SJSA1 (cell line): ENCODE data around the gene KRTAP9-8. TPM values are rescaled to one million over a fixed set of nuclear protein-coding genes. Genes with fewer than 3 reads are reported as not detected.
A peak's percentile ranks its signal among the peaks of the same experiment; 100 is the strongest.
"Not testable (repeated sequence)": the region's sequence is repeated elsewhere in the genome, so short reads cannot be mapped to it uniquely, and the experiment has no call there.

Experiments
- DNase-seq, 2 experiments: peaks; one replicate each; pipeline ENCODE4 v3.0.0-alpha.2; 2015 to 2020; ENCODE audit warnings: low spot score in 2 of 2, low read depth in 1 of 2
- H3K27ac ChIP-seq: fragments of 250-450 bp; sonication (Bioruptor Pico); 2 replicates; pipeline ENCODE4 v1.5.1; 2020; ENCODE audit warnings: mild to moderate bottlenecking, moderate library complexity
- H3K27me3 ChIP-seq: fragments of 250-450 bp; sonication (Bioruptor Pico); replicated peaks from 2 replicates; pipeline ENCODE4 v1.5.1; 2020; ENCODE audit warnings: mild to moderate bottlenecking, moderate library complexity
- H3K36me3 ChIP-seq: fragments of 250-450 bp; sonication (Bioruptor Pico); 2 replicates; pipeline ENCODE4 v1.5.1; 2020; ENCODE audit warnings: mild to moderate bottlenecking
- H3K4me1 ChIP-seq: fragments of 250-450 bp; sonication (Bioruptor Pico); replicated peaks from 2 replicates; pipeline ENCODE4 v1.6.1; 2021; ENCODE audit warnings: mild to moderate bottlenecking
- H3K4me3 ChIP-seq: fragments of 250-450 bp; sonication (Bioruptor Pico); 2 replicates; pipeline ENCODE4 v1.5.1; 2020; ENCODE audit warnings: mild to moderate bottlenecking
- H3K9me3 ChIP-seq: fragments of 250-450 bp; sonication (Bioruptor Pico); replicated peaks from 2 replicates; pipeline ENCODE4 v1.5.1; 2020; ENCODE audit warnings: mild to moderate bottlenecking
- total RNA-seq: library from RNA; depleted of rRNA; stranded (reverse); fragments of >200 nt; shearing (Covaris generic); gene quantifications from 2 replicates; pipeline ENCODE4 v1.2.3, GENCODE V29; 2014

KRTAP9-8 gene
- total RNA-seq, 1 experiment from 2014 or later = not detected

DNA sequence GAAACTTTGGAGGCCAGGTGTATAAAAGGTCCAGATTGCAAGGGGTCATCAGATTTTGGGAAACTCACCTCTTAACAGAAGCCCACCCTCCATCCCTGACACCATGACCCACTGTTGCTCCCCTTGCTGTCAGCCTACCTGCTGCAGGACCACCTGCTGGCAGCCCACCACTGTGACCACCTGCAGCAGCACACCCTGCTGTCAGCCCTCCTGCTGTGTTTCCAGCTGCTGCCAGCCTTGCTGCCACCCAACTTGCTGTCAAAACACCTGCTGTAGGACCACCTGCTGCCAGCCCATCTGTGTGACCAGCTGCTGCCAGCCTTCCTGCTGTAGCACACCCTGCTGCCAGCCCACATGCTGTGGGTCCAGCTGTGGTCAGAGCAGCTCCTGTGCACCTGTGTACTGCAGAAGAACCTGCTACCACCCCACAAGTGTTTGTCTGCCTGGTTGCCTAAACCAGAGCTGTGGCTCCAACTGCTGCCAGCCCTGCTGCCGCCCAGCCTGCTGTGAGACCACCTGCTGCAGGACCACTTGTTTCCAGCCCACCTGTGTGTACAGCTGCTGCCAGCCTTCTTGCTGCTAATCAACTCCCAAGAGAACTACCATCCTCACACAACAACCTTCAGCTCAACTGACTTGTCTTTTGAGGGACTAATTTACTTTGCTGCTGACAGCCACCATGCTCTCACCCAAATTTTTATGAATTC is 5.2 kb upstream of the KRTAP9-8 start, which contains the start of gene KRTAP9-3:
KRTAP9-3 (plus strand) TSS at position 51 of the 707 bp plus-strand sequence; CDS start at position 104, 53 bp downstream.
- H3K27me3 ChIP-seq, H3K4me1 ChIP-seq, H3K4me3 ChIP-seq, H3K27ac ChIP-seq, H3K9me3 ChIP-seq, DNase-seq, H3K36me3 ChIP-seq: not testable (repeated sequence)

DNA sequence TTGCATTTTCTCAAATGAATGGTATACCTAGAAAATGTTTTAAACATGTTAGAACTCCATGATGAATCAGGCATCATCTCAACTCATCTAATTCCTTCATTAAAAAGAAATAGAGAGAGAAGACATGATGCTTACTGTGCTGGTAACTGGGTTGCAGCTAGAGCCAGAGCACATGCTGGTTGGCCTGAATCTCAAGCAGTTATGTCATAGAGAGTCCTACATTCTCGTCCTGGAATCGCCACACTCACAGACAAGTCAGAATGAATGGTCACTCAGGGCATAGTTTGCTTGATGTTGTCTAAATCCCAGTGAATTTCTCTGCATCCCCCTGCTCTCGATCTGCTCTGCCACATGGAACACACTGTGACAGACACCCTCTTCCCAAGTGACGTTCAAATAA is 683 bp upstream of the KRTAP9-8 start:
- not testable (repeated sequence) for H3K4me3 ChIP-seq, H3K27me3 ChIP-seq, H3K9me3 ChIP-seq, H3K27ac ChIP-seq, H3K36me3 ChIP-seq, H3K4me1 ChIP-seq, DNase-seq

DNA sequence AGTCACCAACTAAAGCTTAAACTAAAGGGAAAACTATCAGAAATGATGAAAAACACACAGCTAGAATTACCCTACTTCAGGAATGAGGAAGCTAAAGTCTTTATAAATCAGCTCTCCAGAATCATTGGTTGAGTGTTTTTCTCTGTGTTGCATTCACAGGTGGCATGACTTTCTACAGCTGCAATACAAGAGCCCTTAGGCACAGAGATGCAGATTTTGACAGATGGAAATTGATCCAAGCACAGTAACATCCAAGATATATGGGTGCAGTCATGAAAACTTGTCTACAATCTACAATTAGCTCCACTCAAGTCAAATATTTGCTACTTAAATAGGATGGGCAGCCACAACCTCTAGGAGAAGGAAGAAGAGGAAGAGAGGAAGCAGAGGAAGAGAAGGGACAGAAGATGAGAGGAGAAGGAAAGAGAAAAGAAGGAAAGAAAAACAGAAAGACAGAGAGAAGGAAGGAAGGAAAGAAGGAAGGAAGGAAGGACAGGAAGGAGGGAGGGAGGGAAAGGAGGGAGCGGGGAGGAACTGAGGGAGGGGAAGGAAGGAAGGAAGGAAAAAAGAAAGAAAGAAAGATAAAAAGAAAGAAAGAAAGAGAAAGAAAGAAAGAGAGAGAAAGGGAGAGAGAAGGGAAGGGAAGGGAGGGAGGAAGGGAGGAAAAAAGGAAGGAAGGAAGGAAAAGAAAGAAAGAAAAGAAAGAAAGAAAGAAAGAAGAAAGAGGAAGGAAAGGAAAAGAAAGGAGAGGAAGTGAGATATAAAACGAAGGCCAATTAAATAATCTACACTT is 9.4 kb downstream of the KRTAP9-8 start:
- not testable (repeated sequence) for H3K9me3 ChIP-seq, H3K36me3 ChIP-seq, DNase-seq, H3K27ac ChIP-seq, H3K27me3 ChIP-seq, H3K4me1 ChIP-seq, H3K4me3 ChIP-seq

DNA sequence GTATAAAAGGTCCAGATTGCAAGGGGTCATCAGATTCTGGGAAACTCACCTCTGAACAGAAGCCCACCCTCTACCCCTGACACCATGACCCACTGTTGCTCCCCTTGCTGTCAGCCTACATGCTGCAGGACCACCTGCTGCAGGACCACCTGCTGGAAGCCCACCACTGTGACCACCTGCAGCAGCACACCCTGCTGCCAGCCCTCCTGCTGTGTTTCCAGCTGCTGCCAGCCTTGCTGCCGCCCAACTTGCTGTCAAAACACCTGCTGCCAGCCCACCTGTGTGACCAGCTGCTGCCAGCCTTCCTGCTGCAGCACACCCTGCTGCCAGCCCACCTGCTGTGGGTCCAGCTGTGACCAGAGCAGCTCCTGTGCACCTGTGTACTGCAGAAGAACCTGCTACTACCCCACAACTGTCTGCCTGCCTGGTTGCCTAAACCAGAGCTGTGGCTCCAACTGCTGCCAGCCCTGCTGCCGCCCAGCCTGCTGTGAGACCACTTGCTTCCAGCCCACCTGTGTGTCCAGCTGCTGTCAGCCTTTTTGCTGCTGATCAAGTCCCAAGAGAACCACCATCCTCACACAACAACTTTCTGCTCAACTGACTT is 11.9 kb downstream of the KRTAP9-8 start, which contains the start of gene KRTAP9-4:
KRTAP9-4 (plus strand) TSS at position 51 of the 604 bp plus-strand sequence; CDS start at position 85, 34 bp downstream.
- not testable (repeated sequence) for H3K27ac ChIP-seq, H3K9me3 ChIP-seq, H3K36me3 ChIP-seq, H3K4me3 ChIP-seq, DNase-seq, H3K4me1 ChIP-seq
- peaks cover 13% of the 10 kb centered on the region for H3K27me3 ChIP-seq

DNA sequence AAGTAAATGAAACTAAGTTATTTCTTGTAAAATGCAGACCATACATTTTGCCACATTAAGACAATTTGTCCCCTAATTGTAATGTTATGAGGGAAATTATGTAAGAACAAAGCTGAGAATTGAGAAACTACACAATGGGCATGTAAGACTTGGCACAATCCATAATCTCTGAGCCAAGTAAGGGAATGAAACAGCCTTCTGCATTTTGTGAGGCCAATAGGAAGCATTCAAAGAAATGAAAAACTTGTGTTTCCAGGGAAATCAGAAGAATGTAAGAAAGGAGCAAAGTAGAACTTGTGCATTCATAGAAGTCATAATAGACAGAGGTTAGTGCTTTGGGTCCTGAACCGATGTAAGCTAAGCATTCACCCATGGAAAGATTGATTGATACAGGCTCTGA is 13.5 kb downstream of the KRTAP9-8 start:
- no peaks in the 10 kb centered on the region for H3K9me3 ChIP-seq
- H3K27me3 ChIP-seq = peaks cover 13% of the 10 kb centered on the region
- H3K4me3 ChIP-seq = no peak overlapping the region
- H3K4me1 ChIP-seq = no peaks in the 10 kb centered on the region
- H3K27ac ChIP-seq = no peak overlapping the region
- no peak for DNase-seq
- no peaks in the 10 kb centered on the region for H3K36me3 ChIP-seq

DNA sequence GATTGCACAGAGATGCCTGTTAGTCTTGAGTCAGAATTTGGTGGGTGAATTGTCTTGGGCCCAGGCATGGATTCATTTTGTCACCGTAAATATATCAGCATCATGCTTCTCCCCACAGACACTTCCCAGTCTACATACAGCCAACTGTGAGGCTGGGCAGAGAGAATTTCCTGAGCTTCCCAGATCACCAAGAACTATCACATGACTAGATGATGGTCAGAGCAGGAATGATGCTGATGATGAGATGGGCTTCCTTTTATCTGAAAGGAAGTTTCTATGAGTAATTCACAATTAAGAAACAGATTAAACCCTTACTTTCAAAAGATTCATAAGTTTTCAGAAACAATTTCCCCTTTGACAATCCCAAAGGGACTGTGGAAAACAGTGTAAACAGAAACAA is 17.1 kb downstream of the KRTAP9-8 start:
- Histone ChIP-seq H3K4me3 (no peak overlapping the region), H3K27ac (no peak overlapping the region), H3K9me3 (no peaks in the 10 kb centered on the region), H3K4me1 (no peaks in the 10 kb centered on the region), H3K36me3 (no peaks in the 10 kb centered on the region), H3K27me3 (peaks cover 16% of the 10 kb centered on the region)
- DNase-seq = no peak

DNA sequence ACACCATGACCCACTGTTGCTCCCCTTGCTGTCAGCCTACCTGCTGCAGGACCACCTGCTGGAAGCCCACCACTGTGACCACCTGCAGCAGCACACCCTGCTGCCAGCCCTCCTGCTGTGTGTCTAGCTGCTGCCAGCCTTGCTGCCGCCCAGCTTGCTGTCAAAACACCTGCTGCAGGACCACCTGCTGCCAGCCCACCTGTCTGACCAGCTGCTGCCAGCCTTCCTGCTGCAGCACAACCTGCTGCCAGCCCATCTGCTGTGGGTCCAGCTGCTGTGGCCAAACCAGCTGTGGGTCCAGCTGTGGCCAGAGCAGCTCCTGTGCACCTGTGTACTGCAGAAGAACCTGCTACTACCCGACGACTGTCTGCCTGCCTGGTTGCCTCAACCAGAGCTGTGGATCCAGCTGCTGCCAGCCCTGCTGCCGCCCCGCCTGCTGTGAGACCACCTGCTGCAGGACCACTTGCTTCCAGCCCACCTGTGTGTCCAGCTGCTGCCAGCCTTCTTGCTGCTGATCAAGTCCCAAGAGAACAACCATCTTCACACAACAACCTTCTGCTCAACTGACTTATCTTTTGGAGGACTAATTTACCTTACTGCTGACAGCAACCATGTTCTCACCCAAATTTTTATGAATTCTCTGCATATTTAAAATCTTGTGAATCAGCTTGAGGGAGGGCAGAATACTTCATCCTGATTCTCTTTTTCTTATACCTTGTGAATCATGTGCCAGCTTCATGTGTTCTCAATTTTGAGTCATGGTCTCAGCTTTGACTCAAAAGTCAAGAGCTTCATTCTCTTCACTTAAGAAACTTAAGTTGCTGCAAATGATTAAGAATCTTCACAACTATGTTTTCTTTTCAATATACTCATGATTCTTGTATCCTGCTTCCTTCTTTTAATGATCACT is 17.8 kb downstream of the KRTAP9-8 start, which contains the start of gene KRTAP9-9:
KRTAP9-9 (plus strand) TSS at position 4 of the 910 bp plus-strand sequence.
- peaks cover 16% of the 10 kb centered on the region for H3K27me3 ChIP-seq
- H3K9me3 ChIP-seq, H3K27ac ChIP-seq, H3K4me1 ChIP-seq, DNase-seq, H3K4me3 ChIP-seq, H3K36me3 ChIP-seq: not testable (repeated sequence)

DNA sequence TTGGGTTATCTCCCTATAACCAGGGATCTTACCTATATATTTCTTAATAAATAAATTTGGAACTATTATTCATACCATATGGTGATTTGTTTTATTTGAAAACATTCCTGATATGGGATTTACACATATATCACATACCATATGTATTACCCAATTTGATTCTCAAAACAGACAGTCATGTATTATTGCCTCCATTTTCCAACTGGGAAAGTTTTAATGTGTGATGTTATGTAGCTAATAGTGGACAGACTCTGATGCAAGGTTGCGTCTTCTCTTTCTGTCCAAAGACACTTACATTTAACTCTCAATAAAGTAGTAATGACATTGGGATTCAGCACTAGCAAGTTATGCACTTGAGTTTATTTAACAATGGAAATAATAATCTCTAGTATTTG is 18.5 kb downstream of the KRTAP9-8 start:
- peaks cover 16% of the 10 kb centered on the region for H3K27me3 ChIP-seq
- no peaks in the 10 kb centered on the region for H3K9me3 ChIP-seq
- no peaks in the 10 kb centered on the region for H3K36me3 ChIP-seq
- H3K4me1 ChIP-seq = no peaks in the 10 kb centered on the region
- H3K27ac ChIP-seq = no peak overlapping the region
- H3K4me3 ChIP-seq = no peak overlapping the region
- DNase-seq = no peak

DNA sequence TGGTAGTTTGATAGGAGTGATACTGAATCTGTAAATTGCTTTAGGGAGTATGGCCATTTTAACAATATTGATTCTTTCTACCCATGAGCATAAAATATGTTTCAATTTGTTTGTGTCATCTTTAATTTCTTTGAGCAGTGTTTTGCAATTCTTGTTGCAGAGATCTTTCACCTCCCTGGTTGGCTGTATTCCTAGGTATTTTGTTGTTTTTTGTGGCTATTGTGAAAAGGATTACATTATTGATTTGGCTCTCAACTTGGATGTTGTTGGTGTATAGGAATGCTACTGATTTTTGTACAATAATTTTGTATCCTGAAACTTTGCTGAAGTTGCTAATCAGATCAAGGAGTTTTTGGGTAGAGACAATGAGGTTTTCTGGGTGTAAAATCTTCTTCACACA is 20.6 kb downstream of the KRTAP9-8 start:
- DNase-seq = no peak
- Histone ChIP-seq H3K9me3 (no peaks in the 10 kb centered on the region), H3K27ac (no peak overlapping the region), H3K27me3 (peaks cover 7% of the 10 kb centered on the region), H3K4me1 (no peaks in the 10 kb centered on the region), H3K4me3 (no peak overlapping the region), H3K36me3 (no peaks in the 10 kb centered on the region)

DNA sequence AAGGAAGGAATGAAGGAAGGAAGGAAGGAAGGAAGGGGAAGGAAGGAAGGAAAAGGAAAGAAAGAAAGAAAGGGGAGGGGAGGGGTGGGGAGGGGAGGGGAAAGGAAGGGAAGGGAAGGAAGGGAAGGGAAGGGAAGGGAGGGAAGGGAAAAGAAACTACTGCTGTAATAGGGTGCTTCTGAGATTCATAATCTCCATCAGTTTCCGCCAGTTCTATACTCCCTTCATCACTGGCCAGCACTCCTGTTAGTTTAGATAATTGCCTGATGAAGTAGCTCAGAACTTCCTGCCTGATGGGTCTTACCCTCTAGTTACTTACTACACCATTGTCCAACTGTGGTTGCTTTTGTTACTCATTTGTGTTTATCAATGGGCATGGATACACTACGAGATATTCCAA is 25.4 kb downstream of the KRTAP9-8 start:
- no peaks in the 10 kb centered on the region for H3K9me3 ChIP-seq
- no peak overlapping the region for H3K4me3 ChIP-seq
- no peaks in the 10 kb centered on the region for H3K36me3 ChIP-seq
- no peak overlapping the region for H3K27ac ChIP-seq
- H3K4me1 ChIP-seq = no peaks in the 10 kb centered on the region
- no peak for DNase-seq
- no peaks in the 10 kb centered on the region for H3K27me3 ChIP-seq

DNA sequence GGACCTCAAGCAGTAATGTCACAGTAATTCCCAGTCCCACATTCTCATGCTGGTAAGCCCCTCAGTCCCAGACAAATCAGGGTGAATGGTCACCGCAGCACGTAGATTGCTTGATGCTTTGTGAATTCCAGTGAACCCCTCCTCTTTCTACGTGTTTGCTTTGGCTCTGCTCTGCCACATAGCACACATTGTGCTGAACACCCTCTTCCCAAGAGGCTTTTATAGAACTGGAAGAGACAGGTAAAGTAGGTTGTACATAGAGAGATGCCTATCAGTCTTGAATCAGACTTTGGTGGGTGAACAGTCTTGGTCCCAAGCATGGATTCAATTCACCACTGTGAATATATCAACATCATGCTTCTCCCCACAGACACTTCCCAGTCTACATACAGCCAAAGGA is 26.8 kb downstream of the KRTAP9-8 start:
- no peaks in the 10 kb centered on the region for H3K36me3 ChIP-seq
- H3K27ac ChIP-seq = no peak overlapping the region
- no peaks in the 10 kb centered on the region for H3K27me3 ChIP-seq
- H3K4me3 ChIP-seq = no peak overlapping the region
- H3K9me3 ChIP-seq = no peaks in the 10 kb centered on the region
- no peaks in the 10 kb centered on the region for H3K4me1 ChIP-seq
- DNase-seq = peak in 1 of 2 experiments; percentile 0

DNA sequence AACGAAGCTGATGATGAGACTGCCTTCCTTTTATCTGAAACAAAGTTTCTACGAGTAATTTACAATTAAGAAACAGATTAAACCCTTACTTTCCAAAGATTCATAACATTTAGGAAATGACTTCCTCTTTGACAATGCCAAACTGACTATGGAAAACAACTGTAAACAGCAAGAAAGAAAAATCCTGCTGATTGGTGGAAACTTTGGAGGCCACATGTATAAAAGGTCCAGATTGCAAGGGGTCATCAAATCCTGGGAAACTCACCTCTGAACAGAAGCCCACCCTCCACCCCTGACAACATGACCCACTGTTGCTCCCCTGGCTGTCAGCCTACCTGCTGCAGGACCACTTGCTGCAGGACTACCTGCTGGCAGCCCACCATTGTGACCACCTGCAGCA is 27.3 kb downstream of the KRTAP9-8 start, which contains the start of gene KRTAP9-6:
KRTAP9-6 (plus strand) TSS at position 301 of the 400 bp plus-strand sequence; CDS start at position 301, 0 bp downstream.
- no peaks in the 10 kb centered on the region for H3K9me3 ChIP-seq
- H3K4me3 ChIP-seq = no peak within 1 kb of the TSS
- DNase-seq = no peak
- no peaks in the 10 kb centered on the region for H3K4me1 ChIP-seq
- H3K36me3 ChIP-seq = no peaks in the 10 kb centered on the region
- H3K27me3 ChIP-seq = no peaks in the 10 kb centered on the region
- H3K27ac ChIP-seq = no peak within 1 kb of the TSS

DNA sequence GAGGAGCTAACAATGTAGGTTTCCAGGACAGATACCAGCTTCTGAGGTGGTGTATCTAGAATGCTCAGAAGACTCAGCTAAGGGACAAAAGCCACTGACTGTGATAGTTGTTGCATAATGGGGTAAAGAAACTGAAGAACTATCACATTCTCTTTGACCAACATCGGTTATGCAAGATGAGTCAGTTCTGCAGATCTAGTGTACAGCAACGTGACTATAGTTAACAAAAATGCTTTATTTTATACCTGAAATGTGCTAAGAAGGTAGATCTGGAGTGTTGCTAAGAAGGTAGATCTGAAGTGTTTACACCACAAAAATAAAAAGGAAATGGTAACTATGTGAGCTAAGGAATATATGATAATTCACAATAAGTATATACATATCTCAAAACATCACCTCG is 29.9 kb downstream of the KRTAP9-8 start:
- Histone ChIP-seq H3K9me3 (no peaks in the 10 kb centered on the region), H3K36me3 (no peaks in the 10 kb centered on the region), H3K27ac (no peak overlapping the region), H3K27me3 (no peaks in the 10 kb centered on the region), H3K4me1 (no peaks in the 10 kb centered on the region), H3K4me3 (no peak overlapping the region)
- DNase-seq = no peak
